ENCODE data around the gene JAK3. TPM values are rescaled to one million over a fixed set of nuclear protein-coding genes. Genes with fewer than 3 reads are reported as not detected.

Gene JAK3
- total RNA-seq, 1 donor from 2014 or later: 0.26 TPM

DNA sequence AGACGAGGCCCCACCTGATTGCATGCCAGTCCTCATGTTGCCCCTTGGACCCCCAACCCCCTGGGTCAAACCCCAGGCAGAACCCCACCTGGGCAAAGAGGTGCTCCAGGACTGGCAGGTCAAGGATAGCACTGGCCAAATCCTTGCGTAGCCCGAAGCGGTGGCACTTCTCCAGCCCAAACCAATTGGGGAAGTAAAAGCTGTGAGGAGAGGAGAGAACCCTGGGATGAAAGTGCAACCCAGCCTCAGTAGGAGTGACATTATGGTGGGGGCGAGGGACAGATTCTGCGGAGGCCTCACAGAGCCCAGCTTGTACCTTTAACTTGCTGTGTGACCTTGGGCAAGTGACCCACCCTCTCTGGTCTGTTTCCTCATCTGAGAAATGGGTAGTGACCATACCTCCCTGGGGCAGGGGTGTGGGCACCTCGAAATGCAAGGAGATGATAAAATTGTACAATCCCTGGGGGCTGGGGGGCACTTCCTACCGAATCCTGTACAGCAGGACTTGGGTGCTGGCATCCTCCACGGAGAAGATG lies 4.4 kb downstream of the JAK3 start:
- TF ChIP-seq, protein P1, sequence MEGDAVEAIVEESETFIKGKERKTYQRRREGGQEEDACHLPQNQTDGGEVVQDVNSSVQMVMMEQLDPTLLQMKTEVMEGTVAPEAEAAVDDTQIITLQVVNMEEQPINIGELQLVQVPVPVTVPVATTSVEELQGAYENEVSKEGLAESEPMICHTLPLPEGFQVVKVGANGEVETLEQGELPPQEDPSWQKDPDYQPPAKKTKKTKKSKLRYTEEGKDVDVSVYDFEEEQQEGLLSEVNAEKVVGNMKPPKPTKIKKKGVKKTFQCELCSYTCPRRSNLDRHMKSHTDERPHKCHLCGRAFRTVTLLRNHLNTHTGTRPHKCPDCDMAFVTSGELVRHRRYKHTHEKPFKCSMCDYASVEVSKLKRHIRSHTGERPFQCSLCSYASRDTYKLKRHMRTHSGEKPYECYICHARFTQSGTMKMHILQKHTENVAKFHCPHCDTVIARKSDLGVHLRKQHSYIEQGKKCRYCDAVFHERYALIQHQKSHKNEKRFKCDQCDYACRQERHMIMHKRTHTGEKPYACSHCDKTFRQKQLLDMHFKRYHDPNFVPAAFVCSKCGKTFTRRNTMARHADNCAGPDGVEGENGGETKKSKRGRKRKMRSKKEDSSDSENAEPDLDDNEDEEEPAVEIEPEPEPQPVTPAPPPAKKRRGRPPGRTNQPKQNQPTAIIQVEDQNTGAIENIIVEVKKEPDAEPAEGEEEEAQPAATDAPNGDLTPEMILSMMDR (IDR thresholded peaks at IDR 0.05; ENCODE audit: insufficient read depth, low read length, severe bottlenecking): no peak
- no peak for FAIRE-seq
- no peak for DNase-seq (ENCODE audit: low read depth)
- Histone ChIP-seq H3K36me3 (ENCODE audit: control insufficient read depth, insufficient read depth, low read length) (no peaks in the 10 kb centered on the region), H3K27me3 (ENCODE audit: control insufficient read depth, insufficient read depth, low read length) (no peaks in the 10 kb centered on the region), H3K4me3 (ENCODE audit: low read depth, low read length) (no peak overlapping the region)

DNA sequence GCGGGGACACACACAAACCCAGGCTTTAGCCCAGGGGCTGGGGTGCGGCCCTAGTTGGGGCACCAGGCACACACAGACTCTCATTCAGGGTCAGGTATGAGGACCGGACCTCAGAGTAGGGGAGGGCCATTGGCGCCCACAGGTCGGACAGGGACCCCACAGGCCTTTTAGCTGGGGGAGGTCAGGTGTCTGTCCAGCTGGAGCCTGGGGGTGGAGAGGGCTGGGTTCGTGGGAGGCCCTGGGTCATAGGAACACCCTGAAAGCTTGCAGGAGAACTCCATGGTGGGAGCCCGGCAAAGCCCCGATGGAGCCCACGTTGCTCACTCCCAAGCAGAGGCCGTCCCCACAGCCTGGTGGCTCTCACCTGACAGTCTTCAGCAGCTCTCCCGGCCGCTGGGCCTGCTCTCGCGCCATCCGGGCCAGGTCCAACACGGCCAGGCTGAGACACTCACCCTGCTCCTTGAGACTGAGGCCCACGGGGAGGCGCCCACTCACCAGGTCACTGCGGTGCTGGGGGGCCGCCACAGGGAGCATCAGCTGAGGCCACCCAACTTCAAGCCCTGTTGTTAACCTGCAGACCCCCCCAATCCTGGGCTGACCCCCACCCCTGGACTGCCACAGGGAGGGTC lies 5.0 kb downstream of the JAK3 start:
- TF ChIP-seq, protein P1 (IDR thresholded peaks at IDR 0.05; ENCODE audit: insufficient read depth, low read length, severe bottlenecking): no peak
- H3K27me3 ChIP-seq (ENCODE audit: control insufficient read depth, insufficient read depth, low read length): no peaks in the 10 kb centered on the region
- FAIRE-seq: no peak
- H3K4me3 ChIP-seq (ENCODE audit: low read depth, low read length): peak overlapping the region; percentile 54
- H3K36me3 ChIP-seq (ENCODE audit: control insufficient read depth, insufficient read depth, low read length): no peaks in the 10 kb centered on the region
- DNase-seq (ENCODE audit: low read depth): no peak

DNA sequence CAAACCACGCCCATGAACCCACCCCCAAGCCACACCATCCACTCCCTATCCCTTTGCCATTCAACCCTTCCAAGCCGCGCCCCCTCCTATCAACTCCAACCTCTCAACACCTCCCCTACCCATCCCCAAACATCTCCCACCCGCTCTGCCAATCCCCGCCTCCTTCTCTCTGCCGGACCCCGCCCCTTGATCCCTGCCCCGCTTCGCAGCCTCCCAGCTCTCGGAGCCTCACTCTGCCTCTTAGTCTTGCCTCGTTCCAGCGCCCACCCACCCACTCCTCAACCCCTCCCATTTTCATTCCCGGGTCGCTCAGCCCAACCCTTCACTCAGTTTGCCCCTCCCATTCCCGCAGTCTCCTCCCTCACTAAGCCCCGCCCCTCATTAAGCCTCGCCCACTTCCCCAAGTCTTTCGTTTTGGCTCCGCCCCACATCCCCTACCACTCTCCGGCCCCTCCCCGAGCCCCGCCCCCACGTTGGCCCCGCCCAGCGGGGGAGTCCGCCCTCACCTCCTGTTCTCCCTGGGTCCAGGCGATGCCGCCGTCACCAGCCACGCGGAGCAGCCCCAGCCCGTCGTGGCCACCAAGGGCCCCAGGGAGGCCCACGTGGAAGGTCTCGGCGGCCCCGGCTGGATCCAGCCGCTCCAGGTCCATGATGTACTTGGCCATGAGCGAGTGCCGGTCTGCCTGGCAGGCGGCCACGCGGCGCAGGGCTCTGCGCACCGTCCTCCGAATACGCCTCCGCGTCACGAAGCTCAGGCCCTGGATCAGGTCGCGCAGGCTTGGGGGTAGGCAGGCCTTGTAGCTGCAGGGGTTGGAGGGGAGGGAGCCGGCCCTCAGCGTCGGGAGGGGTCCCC lies 5.7 kb downstream of the JAK3 start:
- peak overlapping the region; percentile 54 for H3K4me3 ChIP-seq (ENCODE audit: low read depth, low read length)
- DNase-seq (ENCODE audit: low read depth): peak; percentile 65
- no peaks in the 10 kb centered on the region for H3K27me3 ChIP-seq (ENCODE audit: control insufficient read depth, insufficient read depth, low read length)
- TF ChIP-seq, protein P1 (IDR thresholded peaks at IDR 0.05; ENCODE audit: insufficient read depth, low read length, severe bottlenecking): no peak
- H3K36me3 ChIP-seq (ENCODE audit: control insufficient read depth, insufficient read depth, low read length): no peaks in the 10 kb centered on the region
- no peak for FAIRE-seq

DNA sequence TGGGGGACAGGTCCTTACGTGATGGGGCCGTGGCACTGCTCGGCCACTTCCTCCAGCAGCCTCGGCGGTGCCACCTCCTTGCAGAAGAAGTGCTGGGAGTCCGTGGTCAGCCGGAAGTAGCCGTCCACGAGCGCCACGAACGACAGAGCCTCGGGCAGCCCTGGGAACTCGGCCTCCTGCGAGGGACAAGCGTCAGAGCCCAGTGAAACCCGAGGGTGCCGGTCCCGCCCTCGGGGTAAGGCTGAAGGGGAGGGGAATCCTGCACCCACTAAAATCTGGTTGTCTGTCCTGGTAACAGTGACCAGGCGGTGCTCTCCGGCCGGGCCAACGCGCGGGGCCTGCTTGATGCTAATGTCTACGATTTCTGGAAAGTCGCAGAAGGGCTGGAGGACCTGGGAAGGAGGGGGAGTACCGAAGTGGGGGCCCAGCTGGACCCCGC lies 6.4 kb downstream of the JAK3 start:
- Histone ChIP-seq H3K4me3 (ENCODE audit: low read depth, low read length) (peak overlapping the region; percentile 54), H3K27me3 (ENCODE audit: control insufficient read depth, insufficient read depth, low read length) (no peaks in the 10 kb centered on the region), H3K36me3 (ENCODE audit: control insufficient read depth, insufficient read depth, low read length) (no peaks in the 10 kb centered on the region)
- FAIRE-seq: no peak
- DNase-seq (ENCODE audit: low read depth): no peak
- TF ChIP-seq, protein P1 (IDR thresholded peaks at IDR 0.05; ENCODE audit: insufficient read depth, low read length, severe bottlenecking): no peak

DNA sequence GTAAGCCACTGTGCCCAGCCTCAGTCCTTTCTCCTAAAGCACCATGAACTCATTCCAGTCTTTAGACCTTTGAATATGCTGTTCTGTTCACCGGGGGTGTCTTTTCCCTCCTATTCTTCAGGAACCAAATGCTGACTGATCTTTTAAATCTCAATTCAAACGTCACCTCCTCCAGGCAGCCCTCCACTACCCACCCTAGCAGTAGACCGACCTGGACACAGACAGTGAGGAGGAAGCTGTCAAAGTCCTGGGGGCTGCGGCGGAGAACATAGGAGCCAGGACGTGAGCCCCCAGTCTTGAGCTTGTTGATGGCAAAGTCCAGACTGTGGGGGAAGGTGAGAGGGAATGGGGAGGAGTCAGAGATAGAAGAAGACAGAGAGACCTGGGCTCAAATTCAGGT lies 7.8 kb downstream of the JAK3 start:
- Histone ChIP-seq H3K36me3 (ENCODE audit: control insufficient read depth, insufficient read depth, low read length) (no peaks in the 10 kb centered on the region), H3K4me3 (ENCODE audit: low read depth, low read length) (no peak overlapping the region), H3K27me3 (ENCODE audit: control insufficient read depth, insufficient read depth, low read length) (no peaks in the 10 kb centered on the region)
- TF ChIP-seq, protein P1 (IDR thresholded peaks at IDR 0.05; ENCODE audit: insufficient read depth, low read length, severe bottlenecking): no peak
- FAIRE-seq (no peak), DNase-seq (ENCODE audit: low read depth) (no peak)

All from bronchial epithelial cell (primary cell).